Hematopoietic multipotent progenitor cell treated with erythropoietin and hydrocortisone succinate and interleukin-3 and kit ligand, for 8 days (in vitro differentiated cells): ENCODE data around the gene TNRC6C.
"Not testable (repeated sequence)": the region's sequence is repeated elsewhere in the genome, so short reads cannot be mapped to it uniquely, and the experiment has no call there.

ENCODE experiments used
- DNase-seq: peaks from one replicate; pipeline ENCODE4 v3.0.0-alpha.2; 2015

The TNRC6C gene

DNA sequence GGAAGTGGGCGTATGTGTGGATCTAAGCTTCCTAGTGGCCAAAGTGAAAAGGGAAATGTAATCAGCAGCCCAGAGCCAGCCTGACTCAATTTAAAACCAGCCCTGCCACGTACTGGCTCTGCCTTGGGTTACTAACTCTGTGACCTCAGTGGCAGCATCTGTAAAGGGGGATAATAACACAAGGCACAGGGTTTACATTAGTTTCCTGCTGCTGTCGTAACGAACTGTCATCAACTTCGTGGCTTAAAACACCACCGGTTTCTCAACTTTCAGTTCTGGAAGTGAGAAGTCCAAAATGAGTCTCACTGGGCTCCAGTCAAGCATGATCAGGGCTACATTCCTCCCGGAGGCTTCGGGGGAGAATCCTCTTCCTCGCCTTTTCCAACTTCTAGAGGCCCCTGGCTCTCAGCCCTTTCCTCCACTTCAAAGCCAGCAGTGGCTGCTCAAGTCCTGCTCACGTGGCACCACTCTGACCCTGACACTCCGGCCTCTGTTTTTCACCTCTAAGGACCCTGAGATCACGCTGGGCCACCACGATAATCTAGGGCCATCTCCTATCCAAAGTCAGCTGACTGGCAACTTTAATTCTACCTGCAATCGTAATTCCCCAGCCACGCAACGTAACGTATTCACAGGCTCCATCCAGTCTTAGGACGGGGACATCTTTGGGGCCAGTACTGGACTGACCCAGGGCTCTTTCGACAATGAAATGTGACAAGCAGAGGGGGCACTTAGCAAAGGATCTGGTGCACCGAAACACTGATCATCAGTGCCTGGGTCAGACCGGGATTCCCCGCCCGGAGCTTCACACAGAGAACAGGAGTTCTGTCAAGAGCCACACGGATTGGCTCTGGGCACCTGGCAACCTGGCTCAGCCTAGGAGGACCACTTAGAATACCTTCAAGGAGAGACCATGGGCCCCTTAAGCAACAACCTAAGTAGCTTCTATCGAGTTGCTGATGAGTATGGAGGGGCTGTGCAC lies 155.6 kb downstream of the TNRC6C start:
- DNase-seq = no peak

DNA sequence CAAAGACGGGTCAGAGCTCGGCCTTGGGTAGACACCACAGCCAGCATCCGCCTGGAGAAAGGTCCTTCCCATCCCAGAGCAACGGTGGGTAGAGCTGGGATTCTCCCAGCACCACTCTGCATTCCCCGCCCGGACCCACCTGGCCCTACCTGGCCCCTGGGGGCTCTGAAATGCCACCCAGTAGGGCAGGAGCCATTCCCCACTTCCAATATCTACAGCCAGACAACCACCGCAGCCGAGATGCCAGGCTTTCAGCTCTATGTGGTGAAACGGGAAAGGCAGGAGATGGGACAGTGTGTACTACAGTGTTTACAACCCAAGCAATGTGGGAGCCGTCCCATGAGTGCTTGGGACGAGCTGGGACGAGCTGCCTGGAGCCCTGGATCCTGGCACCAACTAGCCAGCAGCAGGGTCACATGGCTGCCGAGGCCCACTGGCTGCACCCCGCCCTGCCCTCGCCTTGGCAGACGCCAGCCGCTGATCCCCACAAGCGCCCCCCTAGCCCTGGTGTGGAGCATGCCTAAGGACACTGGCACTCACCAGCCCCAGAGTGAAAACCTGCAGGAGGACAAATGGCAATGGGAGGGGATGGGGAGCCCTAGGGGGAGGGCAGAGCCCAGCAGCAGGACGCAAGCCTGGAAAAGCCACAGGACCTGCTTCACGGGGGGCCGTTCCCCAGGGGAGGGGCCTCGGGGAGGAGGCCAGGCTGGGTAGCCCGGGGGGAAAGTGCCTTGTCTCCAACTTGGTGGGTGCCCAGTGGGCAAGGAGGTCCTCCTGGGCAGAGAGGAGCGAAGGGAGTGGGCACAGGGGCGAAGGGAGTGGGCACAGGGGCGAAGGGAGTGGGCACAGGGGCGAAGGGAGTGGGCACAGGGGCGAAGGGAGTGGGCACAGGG lies 156.6 kb downstream of the TNRC6C start:
- no peak for DNase-seq

DNA sequence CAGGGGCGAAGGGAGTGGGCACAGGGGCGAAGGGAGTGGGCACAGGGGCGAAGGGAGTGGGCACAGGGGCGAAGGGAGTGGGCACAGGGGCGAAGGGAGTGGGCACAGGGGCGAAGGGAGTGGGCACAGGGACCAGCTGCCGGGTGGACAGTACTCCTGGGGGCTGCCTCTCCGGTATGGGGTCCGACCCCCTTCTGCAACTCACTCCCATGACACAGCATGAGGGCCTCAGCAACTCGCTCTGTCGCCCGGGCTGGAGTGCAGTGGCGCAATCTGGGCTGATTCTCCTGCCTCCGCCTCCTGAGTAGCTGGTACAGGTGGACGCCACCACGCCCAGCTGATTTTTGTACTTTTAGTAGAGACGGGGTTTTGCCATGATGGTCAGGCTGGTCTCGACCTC lies 157.3 kb downstream of the TNRC6C start:
- DNase-seq = not testable (repeated sequence)

DNA sequence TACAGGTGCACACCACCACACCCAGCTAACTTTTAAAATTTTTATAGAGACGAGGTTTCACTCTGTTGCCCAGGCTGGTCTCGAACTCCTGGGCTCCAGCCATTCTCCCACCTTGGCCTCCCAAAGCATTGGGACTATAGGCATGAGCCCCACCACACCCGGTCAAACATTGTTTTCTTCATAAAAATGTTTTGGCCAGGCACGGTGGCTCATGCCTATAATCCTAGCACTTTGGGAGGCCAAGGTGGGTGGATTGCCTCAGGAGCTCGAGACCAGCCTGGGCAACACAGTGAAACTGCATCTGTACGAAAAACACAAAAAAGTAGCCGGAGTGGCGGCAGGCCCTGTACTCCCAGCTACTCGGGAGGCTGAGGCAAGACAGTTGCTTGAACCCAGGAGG lies 157.9 kb downstream of the TNRC6C start:
- DNase-seq = no peak

DNA sequence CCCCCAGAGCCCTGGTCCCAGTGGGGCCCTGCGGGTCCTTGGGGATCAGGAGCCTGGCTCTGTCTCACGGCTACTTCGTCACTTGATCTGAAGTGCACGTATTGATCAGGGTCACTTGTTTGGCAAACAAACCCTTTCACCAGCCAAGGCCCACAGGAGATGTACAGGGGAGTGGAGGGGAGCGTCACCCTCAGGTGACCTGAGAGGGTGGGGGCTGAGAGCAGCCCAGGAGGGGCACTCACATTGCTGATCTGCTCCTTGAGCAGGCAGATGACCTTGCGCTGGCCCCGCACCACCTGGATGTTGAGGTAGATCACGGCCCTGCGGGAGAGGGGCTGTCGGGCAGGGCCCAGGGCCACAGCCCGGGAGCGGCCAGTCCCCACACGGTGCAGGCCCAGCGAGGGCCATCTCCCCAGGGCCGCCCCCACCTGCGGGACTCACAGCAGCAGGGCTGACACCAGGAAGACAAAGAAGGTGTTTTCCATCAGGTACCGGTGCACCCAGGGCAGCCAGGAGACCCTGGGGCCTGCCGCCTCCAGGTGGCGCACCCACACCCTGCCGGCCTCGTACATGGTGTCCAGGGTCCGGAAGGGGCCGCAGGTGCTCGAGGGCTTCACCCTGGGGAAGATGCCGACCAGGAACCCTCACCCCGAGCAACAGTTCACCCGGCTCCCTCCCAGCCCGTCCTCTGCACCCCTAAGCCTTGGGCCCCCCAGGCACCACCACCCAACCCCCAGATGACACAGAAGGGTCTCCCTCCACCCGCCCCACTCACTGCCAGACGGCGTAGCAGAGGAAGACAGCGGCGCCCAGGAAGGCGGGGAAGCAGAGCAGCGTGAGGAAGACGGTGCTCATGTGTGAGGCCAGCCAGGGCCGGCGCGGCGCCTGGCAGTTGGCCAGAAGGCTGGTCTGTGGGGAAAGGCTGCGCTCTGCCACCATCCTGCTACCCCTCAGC lies 158.8 kb downstream of the TNRC6C start:
- DNase-seq = no peak

DNA sequence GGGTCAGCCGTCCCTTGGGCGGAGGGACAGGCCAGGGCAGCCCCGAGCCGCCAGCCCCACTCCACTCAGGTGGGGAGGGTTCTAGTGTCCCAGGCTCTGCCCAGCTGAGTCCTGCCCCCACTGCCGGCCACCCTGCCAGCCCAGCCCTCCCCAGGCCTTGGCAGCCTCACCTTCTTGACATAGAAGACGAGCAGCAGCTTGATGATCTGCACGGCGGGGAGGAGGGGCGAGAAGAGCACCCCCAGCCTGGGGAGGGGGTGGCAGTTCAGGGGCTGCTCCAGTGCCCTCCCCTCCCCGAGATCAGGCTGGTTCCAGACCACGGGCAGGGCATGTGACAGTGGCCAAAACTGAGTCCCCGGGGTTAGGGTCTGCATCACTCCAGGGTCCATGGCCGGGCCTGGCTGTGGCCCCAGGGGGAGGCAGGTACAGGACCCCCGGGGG lies 160.3 kb downstream of the TNRC6C start:
- no peak for DNase-seq

DNA sequence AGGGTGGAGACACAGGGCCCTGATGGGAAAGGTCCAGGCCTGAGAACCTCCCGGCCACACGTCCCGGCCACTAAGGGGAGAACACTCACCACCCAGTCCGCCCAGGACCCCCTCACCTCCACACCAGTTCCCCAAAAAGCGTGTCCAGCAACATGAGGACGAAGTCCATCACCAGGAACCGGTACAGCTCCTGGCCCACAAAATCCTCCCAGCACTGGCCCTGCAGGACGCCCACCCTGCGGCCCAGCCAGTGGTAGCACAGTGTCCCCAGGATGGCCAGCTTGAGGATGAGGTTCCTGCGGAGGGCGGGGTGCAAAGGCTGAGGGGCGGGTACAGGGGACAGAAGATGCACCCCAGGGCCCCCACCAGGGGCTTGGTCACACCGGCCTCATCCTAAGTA lies 162.0 kb downstream of the TNRC6C start:
- DNase-seq = no peak

DNA sequence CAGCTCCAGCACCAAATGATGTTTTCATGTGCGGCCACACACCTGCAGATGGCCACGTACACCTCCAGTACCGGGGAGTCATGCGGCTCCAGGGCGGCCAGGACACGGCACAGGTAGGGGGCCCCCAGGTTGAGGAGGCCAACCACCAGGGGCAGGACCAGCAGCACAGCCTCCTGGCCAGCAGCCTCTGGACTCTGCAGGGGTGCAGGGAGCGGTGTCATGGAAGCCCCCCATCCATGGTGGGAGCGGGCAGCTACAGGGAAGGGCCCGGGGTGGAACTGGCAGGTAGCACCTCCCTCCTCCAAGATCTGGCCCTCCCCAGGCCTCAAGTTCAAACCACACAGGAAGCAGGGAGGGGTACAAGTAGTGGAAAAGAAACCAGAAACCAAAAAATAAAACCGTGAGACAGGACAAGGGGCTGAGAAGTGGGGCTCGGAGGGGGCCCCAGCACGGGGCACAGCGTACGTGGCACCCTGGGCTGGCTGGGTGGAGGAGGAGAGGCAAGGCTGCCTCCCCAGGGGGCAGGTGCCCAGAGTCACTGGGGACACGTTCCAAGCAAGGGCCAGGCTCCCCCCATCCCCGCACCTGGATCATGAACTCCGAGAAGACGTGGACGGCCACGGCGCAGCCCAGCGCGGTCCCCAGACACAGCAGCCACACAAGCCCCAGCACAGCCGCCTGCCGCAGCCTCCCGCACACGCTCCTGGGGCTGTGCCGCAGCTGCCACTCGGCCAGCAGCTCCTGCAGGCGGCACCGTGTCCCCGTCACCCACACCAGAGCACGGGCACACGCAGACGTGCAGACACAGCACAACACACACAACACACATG lies 162.7 kb downstream of the TNRC6C start:
- DNase-seq = no peak

DNA sequence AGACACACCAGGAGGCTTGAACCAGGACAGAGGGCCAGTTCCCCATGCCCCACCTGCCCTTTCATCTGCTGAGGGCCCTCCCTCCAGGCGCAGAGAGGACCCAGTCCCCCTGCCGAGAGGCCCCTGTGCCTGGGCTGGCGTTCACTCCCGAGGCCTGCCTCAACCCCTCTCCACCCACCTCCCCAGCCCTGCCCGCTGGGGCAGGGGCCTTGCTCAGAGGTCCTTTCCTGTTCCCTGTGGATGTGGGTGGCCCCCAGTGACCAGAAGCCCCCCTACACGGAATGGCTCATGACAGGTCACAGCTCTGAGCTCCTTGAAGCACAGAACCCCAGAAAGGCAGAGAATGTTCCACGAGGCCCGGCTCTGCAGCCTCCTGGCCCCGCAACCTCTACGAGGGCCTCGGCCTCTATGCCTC lies 163.3 kb downstream of the TNRC6C start:
- DNase-seq = no peak

DNA sequence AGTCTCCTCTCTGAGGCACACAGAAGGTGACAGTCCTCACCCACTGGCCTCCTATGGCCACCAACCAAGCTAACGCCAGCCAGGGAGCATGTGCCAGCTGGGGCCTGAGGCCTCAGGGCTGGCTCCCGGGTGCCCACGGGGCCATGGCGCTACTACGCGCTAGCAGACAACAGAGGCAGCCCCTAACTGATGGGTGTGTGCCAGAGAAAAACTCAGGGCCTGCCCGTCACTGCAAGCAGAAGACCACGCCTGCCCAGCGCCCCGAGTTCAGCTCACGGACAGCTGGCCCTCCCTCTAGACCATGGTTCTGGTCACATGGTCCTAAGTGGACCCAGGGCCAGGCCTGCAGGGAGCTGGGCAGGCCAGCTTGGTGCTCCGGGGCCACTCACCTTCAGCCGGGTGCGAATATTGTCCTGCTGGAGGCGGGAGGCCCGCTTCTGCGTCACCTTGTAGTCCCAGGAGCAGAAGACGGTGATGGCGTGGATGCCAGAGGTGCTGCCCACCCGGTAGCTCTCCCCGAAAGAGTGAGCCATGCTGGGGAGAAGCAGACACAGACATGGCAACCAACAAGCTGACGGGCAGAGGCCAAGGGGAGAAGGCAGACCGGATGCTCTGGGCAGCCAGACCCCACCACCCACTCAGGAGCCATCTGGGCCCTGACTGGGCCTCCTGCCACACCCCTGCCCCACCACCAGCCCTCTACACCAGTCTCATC lies 163.9 kb downstream of the TNRC6C start:
- DNase-seq = no peak

DNA sequence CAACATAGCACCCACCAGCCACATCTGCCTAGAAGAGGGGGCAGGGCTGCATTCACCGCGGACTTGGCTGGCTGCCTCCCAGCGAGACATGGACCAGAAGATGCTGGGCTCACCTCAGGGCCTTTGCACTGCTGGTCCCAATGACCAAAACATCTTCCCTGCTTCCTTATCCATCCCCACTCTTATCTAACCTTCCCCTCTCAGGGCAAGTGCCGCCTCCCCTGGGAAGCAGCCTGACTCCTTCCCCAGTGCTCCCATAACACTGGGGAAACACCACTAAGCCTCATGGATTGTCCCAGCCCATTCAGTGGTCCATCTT lies 164.4 kb downstream of the TNRC6C start:
- DNase-seq = no peak

DNA sequence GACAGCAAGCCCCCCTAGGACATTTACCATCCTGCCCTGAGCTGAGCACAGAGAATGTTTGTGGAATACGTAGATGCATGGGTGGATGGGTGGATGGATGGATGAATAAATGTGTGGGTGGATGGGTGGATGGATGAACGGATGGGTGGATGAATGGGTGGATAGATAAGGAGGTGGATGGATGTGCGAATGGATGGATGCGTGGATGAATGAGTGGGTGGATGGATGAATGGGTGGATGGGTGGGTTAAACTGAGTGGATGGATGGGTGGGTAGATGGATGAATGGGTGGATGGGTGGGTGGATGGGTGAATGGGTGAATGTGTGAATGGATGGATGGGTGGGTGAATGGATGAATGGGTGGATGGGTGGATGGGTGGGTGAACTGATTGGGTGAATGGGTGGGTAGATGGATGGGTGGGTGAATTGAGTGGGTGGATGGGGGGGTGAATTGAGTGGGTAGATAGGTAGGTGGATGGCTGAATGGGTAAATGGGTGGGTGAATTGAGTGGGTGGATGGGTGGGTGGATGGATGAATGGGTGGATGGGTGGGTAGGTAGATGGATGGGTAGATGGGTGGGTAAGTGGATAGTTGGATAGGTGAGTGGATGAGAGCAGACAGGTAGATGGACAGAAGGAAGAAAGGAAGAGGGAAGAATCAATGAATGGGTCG lies 164.9 kb downstream of the TNRC6C start:
- no peak for DNase-seq

DNA sequence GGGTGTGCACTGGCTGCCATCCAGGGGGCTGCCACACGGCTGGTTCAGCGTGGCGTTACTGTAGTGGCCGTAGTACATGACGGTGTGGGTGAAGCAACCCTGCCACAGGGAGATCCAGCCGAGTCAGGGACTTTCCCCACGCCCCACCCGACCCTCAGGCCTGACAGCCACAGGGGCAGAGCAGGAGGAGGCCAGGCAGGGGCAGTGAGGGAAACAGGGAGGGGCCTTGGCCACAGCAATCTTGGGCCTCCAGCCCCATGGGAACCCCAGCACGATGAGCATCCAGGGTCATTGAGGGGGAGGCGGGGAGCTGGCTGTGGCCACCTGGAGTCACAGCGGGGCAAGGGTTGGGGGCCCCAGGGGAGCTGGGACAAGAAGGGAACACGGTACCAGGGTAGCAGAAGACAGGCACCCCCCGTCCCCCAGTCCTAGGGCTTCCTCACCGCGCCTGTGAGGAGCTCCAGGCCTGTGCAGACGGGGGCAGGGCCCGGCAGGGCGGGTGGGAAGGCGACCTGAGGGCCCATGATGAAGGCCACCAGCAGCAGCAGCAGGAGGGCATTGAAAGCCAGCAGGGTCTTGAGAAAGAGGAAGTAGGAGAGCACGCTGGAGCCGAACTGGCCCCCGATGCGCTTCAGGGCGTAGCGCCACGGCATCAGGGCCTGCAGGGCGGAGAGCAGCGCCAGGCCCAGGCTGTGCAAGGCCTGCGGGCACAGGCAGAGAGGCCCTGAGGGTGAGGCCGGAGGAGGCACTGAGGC lies 165.8 kb downstream of the TNRC6C start:
- peak; percentile 65 for DNase-seq

DNA sequence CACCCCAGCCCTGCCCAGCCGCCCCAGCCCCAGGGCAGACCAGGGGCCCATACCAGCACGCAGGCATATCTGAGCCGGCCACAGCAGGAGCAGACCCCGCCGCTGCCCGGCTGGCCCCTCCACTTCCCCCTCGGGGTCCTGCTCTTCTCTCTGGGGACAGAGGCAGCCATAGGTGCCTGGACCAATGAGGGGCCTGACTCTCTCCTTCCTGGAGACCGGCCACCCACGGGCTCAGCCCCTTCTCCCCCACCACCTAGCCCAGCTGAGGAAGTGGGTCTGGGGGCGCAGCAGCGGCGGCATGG lies 166.3 kb downstream of the TNRC6C start:
- no peak for DNase-seq

DNA sequence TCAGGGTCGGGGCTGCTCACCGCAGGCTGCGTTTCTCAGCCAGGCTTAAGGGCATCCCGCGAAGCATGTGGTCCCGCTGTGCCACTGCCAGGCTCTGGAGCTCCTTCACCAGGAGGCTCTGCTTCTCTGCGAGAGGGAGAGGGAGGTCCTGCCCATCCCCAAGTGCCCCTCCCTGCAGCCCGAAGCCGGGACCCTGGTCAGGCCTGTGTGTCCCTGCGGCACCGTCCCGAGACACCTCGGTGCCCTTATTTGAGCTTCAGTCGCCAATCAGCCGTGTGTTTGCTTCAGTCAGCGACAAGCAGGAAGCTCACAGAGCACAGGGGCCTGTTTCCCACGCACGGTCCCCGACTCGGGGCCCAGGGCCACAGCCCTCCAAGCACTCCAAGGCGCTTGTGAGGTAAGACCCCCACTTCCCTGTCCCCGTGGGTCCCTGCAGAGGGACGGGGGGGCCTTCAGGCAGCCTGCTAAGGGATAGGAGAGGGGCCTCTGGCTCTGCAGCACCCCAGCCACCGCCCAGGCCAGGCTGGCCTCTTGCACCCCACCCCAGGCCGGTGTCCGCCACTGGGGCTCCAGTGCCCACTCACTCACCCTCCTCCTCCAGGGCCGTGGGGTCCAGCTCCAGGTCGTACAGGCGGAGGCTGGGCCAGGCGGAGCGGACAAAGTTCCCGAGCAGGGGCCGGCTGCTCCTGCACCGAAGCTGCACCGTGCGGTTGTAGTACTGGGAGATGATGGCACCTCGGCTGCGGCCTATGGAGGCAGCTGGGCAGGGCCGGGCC lies 166.8 kb downstream of the TNRC6C start:
- DNase-seq = no peak

DNA sequence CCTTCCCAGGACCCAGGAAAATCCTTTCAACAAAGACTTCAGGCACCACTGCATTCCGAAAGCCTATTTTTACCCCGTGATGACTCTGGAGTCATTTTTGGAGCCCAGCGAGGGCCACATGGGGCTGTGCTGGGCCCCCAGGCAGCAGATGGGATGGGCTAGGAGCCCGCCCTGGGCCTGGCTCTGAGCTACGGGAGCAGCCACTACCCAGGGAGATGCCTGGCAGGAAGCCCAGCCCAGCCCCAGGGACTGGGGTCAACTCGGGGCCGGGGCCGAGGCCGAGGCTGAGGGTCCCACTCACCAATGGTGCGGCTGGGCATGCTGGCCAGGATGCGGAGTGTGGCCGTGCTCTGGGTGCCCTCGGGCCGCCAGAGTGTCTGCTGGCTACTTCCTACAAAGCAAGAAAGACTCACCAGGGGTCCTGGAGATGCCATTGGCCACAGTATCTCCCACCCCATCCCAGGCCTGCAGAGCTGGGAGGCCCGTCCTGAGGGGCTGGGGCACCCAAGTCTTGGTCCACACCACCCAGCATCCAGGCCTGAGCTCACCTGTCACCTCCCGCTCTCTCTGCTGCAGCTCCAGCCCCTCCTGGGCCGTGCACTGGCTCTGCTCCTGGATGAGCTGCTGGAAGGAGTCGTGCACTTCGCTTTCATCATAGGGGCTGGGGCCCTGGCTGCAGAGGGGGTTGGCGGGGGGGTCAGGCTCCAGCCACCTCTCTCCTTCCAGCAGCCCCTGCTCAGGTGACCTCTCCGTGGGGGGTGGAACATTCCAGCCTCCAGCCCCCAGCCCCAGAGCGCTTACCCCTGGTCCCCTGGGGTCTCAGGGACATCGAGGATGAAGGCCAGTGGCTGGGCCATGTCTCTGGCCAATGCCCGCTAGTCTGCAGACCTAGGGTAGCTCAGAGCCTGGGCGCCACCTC lies 167.7 kb downstream of the TNRC6C start:
- no peak for DNase-seq

DNA sequence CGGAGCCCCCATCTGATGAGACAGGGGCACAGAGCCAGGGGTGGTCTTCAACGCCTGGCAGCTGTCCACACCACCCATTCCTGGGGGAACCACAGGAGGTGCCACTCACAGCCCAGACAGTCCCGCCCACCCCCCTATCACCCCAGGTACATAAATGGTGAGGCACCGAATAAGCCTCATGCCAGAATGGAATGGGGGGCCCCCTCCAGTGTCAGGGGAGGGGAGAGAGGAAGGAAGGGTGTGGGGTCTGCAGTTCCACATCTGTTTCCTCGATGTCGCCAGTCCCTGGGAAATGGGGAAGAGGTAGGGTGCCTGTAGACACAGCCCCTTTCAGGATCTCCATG lies 168.4 kb downstream of the TNRC6C start:
- DNase-seq = no peak
